MV-4-11 (cell line): ENCODE data around the gene CNTN2.

ENCODE experiments used
- DNase-seq: peaks from one replicate; lab custom pipeline; 2025; lab: John Stamatoyannopoulos, UW

Gene CNTN2

DNA sequence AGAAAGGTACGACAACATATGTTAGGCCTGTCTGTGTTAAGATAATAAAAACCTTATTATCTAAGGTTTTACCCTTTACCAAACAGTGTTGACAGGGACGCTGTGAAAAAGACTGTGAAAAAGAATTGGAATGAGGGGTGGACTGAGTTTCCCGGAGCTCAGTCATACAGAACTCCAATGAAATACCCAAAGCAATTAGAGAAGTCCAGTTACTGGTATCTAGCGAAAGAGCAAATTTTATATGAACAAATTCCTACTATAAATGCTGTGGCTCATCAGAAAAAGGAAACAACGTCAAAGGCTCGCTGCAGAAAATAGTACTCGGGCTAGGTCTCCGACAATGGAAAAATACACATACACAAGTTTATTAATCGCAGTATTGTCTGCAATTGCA lies 79.5 kb downstream of the CNTN2 start:
- DNase-seq: no peak

DNA sequence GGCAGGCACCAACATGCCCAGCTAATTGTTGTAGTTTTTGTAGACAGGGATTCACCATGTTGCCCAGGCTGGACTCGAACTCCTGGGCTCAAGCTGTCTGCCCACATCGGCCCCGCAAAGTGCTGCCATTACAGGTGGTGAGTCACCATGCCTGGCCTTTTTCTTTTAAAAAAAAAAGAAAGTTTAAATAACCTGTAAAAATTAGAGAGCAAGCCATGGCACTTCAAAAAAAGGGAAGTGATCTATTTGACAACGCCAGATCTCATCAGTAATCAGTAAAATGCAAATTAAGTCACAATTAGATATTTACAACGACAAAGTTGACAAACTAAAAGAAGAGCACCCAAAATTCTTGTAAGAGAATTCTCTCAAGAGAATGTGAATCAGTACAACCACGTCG lies 81.7 kb downstream of the CNTN2 start:
- DNase-seq: peak; percentile 61

DNA sequence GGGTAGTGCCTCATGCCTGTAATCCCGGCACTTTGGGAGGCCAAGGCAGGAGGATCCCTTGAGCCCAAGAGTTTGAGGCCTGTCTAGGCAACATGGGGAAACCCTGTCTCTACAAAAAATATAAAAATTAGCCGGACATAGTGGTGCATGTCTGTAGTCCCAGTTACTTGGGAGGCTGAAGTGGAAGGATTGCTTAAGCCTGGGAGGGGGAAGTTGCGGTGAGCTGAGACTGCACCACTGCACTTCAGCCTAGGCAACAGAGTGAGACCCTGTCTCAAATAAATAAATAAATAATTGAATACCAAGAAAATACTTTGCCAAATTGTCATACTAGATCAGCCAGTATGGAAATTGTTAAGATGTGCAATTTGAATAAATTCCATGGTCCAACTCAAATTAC lies 84.6 kb downstream of the CNTN2 start:
- DNase-seq: peak; percentile 70
